Neuronal stem cell (in vitro differentiated cells): ENCODE measurements around the gene MRNIP.

Experiments
- DNase-seq: peaks from one replicate; pipeline ENCODE4 v3.0.0-alpha.2; 2013; ENCODE audit warnings: low spot score
- H2AFZ ChIP-seq: one replicate; pipeline ENCODE4 v1.6.1; 2013; ENCODE audit warnings: mild to moderate bottlenecking, low read length, inconsistent platforms
- H2AK5ac ChIP-seq: 2 replicates; pipeline ENCODE4 v1.6.1; 2013; ENCODE audit warnings: low read depth, mild to moderate bottlenecking, inconsistent platforms, low read length, moderate library complexity, mixed read lengths
- H2BK120ac ChIP-seq: 2 replicates; pipeline ENCODE4 v1.6.1; 2013; ENCODE audit warnings: low read depth, mild to moderate bottlenecking, inconsistent platforms, low read length, moderate library complexity, mixed read lengths
- H2BK12ac ChIP-seq: one replicate; pipeline ENCODE4 v1.6.1; 2013; ENCODE audit warnings: low read length, inconsistent platforms
- H2BK15ac ChIP-seq: 2 replicates; pipeline ENCODE4 v1.6.1; 2013; ENCODE audit warnings: mild to moderate bottlenecking, low read length, inconsistent platforms, mixed read lengths
- H2BK5ac ChIP-seq: one replicate; pipeline ENCODE4 v1.6.1; 2013; ENCODE audit warnings: inconsistent platforms, mild to moderate bottlenecking, low read length, moderate library complexity
- H3K14ac ChIP-seq: one replicate; pipeline ENCODE4 v1.6.1; 2013; ENCODE audit warnings: low read length, inconsistent platforms
- H3K18ac ChIP-seq: 2 replicates; pipeline ENCODE4 v1.6.1; 2013; ENCODE audit warnings: low read length, inconsistent platforms
- H3K23ac ChIP-seq: 2 replicates; pipeline ENCODE4 v1.6.1; 2013; ENCODE audit warnings: low read depth, mild to moderate bottlenecking, mixed read lengths, low read length, inconsistent platforms; ENCODE audit not compliant: poor library complexity
- H3K27ac ChIP-seq: replicated peaks from 3 replicates; pipeline ENCODE4 v1.5.1; 2013; ENCODE audit warnings: low read length, inconsistent platforms
- H3K27me3 ChIP-seq, 3 experiments: 2 replicates each; pipeline ENCODE4 v1.6.1; 2013; ENCODE audit warnings: low read length in 3 of 3, mild to moderate bottlenecking in 2 of 3, inconsistent platforms in 1 of 3, low read depth in 1 of 3, mixed read lengths in 1 of 3, moderate library complexity in 1 of 3; ENCODE audit not compliant: control insufficient read depth in 3 of 3, insufficient read depth in 3 of 3
- H3K36me3 ChIP-seq, 2 donors: replicated peaks in 1 of 2; 2 replicates each; pipeline ENCODE4 v1.6.1; 2013; ENCODE audit warnings: low read length in 2 of 2; ENCODE audit not compliant: control insufficient read depth in 2 of 2, insufficient read depth in 2 of 2
- H3K4ac ChIP-seq: 2 replicates; pipeline ENCODE4 v1.6.1; 2013; ENCODE audit warnings: inconsistent platforms, mild to moderate bottlenecking, low read length, moderate library complexity
- H3K4me1 ChIP-seq, 2 donors: 1 replicate in 1 of 2; 2 replicates in 1 of 2; pipeline ENCODE4 v1.6.1; 2013; ENCODE audit warnings: low read length in 2 of 2, low read depth in 1 of 2; ENCODE audit not compliant: control insufficient read depth in 2 of 2, insufficient read depth in 1 of 2
- H3K4me2 ChIP-seq: one replicate; pipeline ENCODE4 v1.6.1; 2013; ENCODE audit warnings: mild to moderate bottlenecking, low read length, inconsistent platforms; ENCODE audit not compliant: insufficient read depth, poor library complexity, severe bottlenecking
- H3K4me3 ChIP-seq, 2 donors: 2 replicates each; pipeline ENCODE4 v1.5.1; 2013; ENCODE audit warnings: low read length in 2 of 2, mild to moderate bottlenecking in 2 of 2, inconsistent platforms in 1 of 2, moderate library complexity in 1 of 2
- H3K79me1 ChIP-seq: one replicate; pipeline ENCODE4 v1.6.1; 2013; ENCODE audit warnings: low read depth, mild to moderate bottlenecking, inconsistent platforms, low read length, moderate library complexity
- H3K9ac ChIP-seq: one replicate; pipeline ENCODE4 v1.6.1; 2013; ENCODE audit warnings: mild to moderate bottlenecking, low read depth, low read length, inconsistent platforms; ENCODE audit not compliant: poor library complexity
- H3K9me3 ChIP-seq, 2 donors: replicated peaks in 1 of 2; 2 replicates each; pipeline versions ENCODE3 to v1.6.1; 2013; ENCODE audit warnings: low read length in 2 of 2, mild to moderate bottlenecking in 2 of 2, inconsistent platforms in 1 of 2, low read depth in 1 of 2, mixed read lengths in 1 of 2, moderate library complexity in 1 of 2; ENCODE audit not compliant: control insufficient read depth in 2 of 2, insufficient read depth in 1 of 2
- H4K8ac ChIP-seq: one replicate; pipeline ENCODE4 v1.6.1; 2013; ENCODE audit warnings: low read depth, mild to moderate bottlenecking, inconsistent platforms, low read length, moderate library complexity
- H4K91ac ChIP-seq: one replicate; pipeline ENCODE4 v1.6.1; 2013; ENCODE audit warnings: low read length, low read depth, mild to moderate bottlenecking, inconsistent platforms; ENCODE audit not compliant: poor library complexity
- WGBS, 2 donors: extraction: QIAGEN DNeasy Blood & Tissue Kit; methylation state at CpG; one replicate each; pipeline ENCODE4 v1.1.7; 2013; ENCODE audit warnings: missing lambda C conversion rate in 2 of 2, mixed read lengths in 1 of 2; ENCODE audit not compliant: insufficient read length in 2 of 2, insufficient replicate concordance in 1 of 2; ENCODE audit errors: extremely low coverage in 2 of 2; 5-methylcytosine and 5-hydroxymethylcytosine counted together

The MRNIP gene

DNA sequence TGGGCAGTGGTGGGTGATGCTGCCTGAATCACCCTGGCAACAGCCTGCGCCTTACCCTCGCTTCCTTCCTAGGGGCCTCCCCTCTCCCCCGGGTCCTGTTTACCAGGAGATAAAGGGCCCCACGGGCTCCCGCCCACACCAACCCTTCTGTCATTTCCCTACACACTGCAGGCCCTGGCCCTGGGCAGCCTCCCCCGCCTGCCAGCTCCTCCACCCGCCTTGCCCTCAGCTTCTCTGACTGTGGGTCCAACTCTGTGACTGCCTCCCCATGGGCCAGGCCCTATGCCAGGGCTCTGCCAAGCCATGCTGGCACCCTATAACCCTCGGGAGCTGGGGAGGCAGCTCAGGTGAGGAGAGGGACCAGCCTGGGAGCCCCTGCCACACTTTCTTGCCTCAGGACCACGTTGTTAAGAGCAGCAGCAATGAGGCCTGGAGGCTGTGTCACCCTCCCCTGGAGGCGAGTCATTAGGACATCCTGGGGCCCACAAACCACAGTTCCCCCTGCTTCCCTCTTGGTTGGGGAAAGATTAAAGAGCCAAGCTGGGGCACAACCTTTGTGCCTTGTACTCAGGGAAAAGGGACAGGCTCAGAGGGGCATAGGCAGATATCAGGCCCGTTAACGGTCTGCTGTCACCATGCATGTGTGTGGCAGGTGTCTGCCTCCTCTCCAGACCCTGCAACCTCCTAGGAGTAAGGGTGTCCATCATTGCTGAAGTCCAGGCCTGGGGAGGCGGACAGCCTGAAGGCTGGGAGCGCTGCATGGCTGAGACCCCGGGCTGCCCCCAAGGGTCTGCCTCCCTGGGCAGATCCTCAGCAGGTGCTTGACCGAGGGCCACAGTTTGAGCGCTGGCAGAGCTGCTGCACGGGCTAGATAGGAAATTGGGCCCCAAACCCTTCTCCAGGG, 54.7 kb downstream of the MRNIP start:
- no peak overlapping the region for H2BK120ac ChIP-seq
- no peak overlapping the region for H4K91ac ChIP-seq
- peaks cover 17 to 36% of the 10 kb centered on the region in 2 donors for H3K36me3 ChIP-seq
- H2BK15ac ChIP-seq, result peak overlapping the region; percentile 49
- peaks cover 10% of the 10 kb centered on the region for H3K79me1 ChIP-seq
- H3K4me3 ChIP-seq, result no peak overlapping the region
- DNase-seq, result no peak
- no CpG with 5 or more reads among the region's 18 CpGs for WGBS, 2 donors
- H2BK5ac ChIP-seq, result peak overlapping the region; percentile 29
- no peak overlapping the region for H2AFZ ChIP-seq
- H3K18ac ChIP-seq, result peak overlapping the region; percentile 50
- peak overlapping the region; percentile 38 for H3K4me2 ChIP-seq
- peak overlapping the region; percentile 59 for H2BK12ac ChIP-seq
- no peak overlapping the region for H4K8ac ChIP-seq
- H3K23ac ChIP-seq, result no peak overlapping the region
- H3K9me3 ChIP-seq, result no peaks in the 10 kb centered on the region
- H3K27me3 ChIP-seq, result no peaks in the 10 kb centered on the region
- no peak overlapping the region for H3K27ac ChIP-seq
- H2AK5ac ChIP-seq, result peak overlapping the region; percentile 83
- H3K4me1 ChIP-seq, result peaks cover 14 to 27% of the 10 kb centered on the region in 2 donors
- H3K9ac ChIP-seq, result peak overlapping the region; percentile 56
- no peak overlapping the region for H3K4ac ChIP-seq
- peak overlapping the region; percentile 59 for H3K14ac ChIP-seq

DNA sequence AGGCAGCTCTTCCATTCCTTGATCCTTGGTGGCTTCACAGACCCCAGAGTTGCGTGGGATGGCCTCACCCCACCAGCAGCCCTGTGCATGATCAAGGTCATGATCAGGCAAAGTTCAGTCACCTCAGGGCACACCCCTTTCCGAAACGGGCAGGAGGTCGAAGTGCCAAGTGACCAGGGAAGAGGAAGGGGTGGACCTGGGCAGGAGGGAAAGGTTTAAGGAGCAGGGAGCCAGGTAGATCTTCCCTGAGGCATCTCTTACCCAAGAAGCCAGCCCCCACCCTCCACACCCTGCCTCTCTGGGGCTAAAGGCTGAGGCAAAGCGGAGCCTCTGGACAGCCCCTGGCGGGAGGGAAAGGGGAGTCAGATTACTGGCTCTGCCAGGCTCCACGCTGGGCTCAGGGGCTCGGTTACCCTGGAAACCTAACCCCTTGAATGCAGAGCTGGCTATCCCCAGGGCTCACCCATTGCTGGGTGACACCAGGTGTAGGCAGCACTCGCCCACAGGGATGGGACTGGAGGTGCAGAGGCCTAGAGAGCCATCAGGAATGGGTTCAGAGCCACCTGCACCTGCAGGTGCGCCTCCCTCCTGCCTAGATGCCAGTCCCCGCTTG, 55.6 kb downstream of the MRNIP start:
- H3K79me1 ChIP-seq, result peaks cover 10% of the 10 kb centered on the region
- peak overlapping the region; percentile 83 for H2AK5ac ChIP-seq
- no peak overlapping the region for H2BK12ac ChIP-seq
- no peak for DNase-seq
- H2BK15ac ChIP-seq, result peak overlapping the region; percentile 49
- H3K9ac ChIP-seq, result peak overlapping the region; percentile 72
- H4K91ac ChIP-seq, result no peak overlapping the region
- H3K18ac ChIP-seq, result peak overlapping the region; percentile 66
- H4K8ac ChIP-seq, result no peak overlapping the region
- no peak overlapping the region for H3K4ac ChIP-seq
- no peak overlapping the region for H3K4me3 ChIP-seq
- no peak overlapping the region for H2BK120ac ChIP-seq
- peaks cover 22 to 44% of the 10 kb centered on the region in 2 donors for H3K36me3 ChIP-seq
- H3K4me2 ChIP-seq, result peak overlapping the region; percentile 38
- H3K27me3 ChIP-seq, result no peaks in the 10 kb centered on the region
- H3K27ac ChIP-seq, result no peak overlapping the region
- no peak overlapping the region for H2AFZ ChIP-seq
- no peaks in the 10 kb centered on the region for H3K9me3 ChIP-seq
- H3K4me1 ChIP-seq, result peaks cover 14 to 27% of the 10 kb centered on the region in 2 donors
- WGBS, 2 donors, result no CpG with 5 or more reads among the region's 11 CpGs
- H2BK5ac ChIP-seq, result peak overlapping the region; percentile 29
- no peak overlapping the region for H3K23ac ChIP-seq
- no peak overlapping the region for H3K14ac ChIP-seq

DNA sequence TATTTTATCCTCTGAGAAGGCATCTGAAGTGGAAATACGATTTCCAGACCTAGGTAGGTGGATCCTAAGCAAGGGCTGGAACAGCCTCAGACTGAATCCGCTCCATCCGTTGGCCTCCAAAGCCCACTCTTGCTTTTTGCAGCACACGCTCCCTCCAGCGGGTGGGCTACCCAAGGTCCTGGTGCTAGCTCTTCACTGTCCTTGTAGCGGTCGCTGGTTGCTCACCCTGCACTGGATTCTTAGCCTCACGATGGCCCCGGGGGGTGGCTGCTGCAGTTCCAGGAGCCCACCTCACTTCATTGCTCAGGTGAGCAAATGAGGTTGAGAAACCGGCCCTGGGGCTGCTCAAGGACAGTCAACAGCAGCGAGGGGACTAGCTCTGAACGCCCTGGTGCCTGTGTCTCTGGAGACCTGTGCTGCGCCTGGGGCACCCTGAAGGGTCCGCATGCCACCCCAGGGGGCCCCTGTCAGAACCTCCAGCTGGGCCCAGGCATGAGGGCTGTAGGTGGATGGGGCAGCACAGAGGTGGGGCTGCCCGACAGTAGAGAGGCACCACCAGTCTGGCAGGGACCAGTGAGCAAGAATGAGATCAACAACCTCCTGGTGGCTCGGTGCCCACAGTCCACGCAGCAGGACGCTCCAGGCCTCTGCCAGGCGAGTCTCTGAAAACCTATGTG, 56.3 kb downstream of the MRNIP start:
- WGBS, 2 donors, result no CpG with 5 or more reads among the region's 19 CpGs
- Histone ChIP-seq H3K9ac (no peak overlapping the region), H3K27ac (no peak overlapping the region), H3K27me3 (no peaks in the 10 kb centered on the region), H2BK15ac (no peak overlapping the region), H3K4ac (no peak overlapping the region), H3K4me2 (no peak overlapping the region), H3K4me1 (peaks cover 14 to 27% of the 10 kb centered on the region in 2 donors), H4K91ac (no peak overlapping the region), H2BK12ac (no peak overlapping the region), H3K14ac (no peak overlapping the region), H4K8ac (no peak overlapping the region), H3K4me3 (no peak overlapping the region), H2BK5ac (no peak overlapping the region), H3K18ac (peak overlapping the region; percentile 7), H3K79me1 (peaks cover 10% of the 10 kb centered on the region), H3K36me3 (peaks cover 23 to 51% of the 10 kb centered on the region in 2 donors), H2BK120ac (peak overlapping the region; percentile 52), H3K9me3 (no peaks in the 10 kb centered on the region), H3K23ac (no peak overlapping the region), H2AFZ (no peak overlapping the region), H2AK5ac (peak overlapping the region; percentile 53)
- DNase-seq, result no peak
